Kidney (tissue), 14 donors: Measurements from ENCODE around the gene MED27. TPM values are rescaled to one million over a fixed set of nuclear protein-coding genes. Genes with fewer than 3 reads are reported as not detected.

ENCODE experiments used
- DNase-seq, 5 donors: peaks; one replicate each; pipeline ENCODE4 v3.0.0-alpha.2; 2013 to 2020
- FAIRE-seq: peaks from 2 replicates; lab custom pipeline; 2012; peaks lifted over from hg19 to GRCh38; lab: Jason Lieb, UNC
- H3K27ac ChIP-seq, 2 donors: one replicate each; pipeline ENCODE4 v1.7.0; 2013; ENCODE audit warnings: low read depth in 2 of 2, low read length in 2 of 2, inconsistent platforms in 1 of 2
- H3K27me3 ChIP-seq: one replicate; pipeline ENCODE4 v1.7.1; 2013; ENCODE audit warnings: low read length, inconsistent platforms; ENCODE audit not compliant: control insufficient read depth, insufficient read depth
- H3K36me3 ChIP-seq, 3 donors: one replicate each; pipeline versions ENCODE4 v1.7.0 to v1.7.1; 2013; ENCODE audit warnings: low read length in 3 of 3, control low read depth in 1 of 3, inconsistent platforms in 1 of 3; ENCODE audit not compliant: insufficient read depth in 3 of 3, control insufficient read depth in 2 of 3
- H3K4me1 ChIP-seq, 3 donors: one replicate each; pipeline versions ENCODE4 v1.7.0 to v1.7.1; 2013; ENCODE audit warnings: low read length in 3 of 3, inconsistent platforms in 1 of 3, low read depth in 1 of 3; ENCODE audit not compliant: control insufficient read depth in 2 of 3, insufficient read depth in 2 of 3
- H3K4me3 ChIP-seq, 3 donors: one replicate each; pipeline versions ENCODE4 v1.7.0 to v1.8.1; 2013; ENCODE audit warnings: low read length in 3 of 3, control low read depth in 1 of 3, inconsistent platforms in 1 of 3
- H3K9ac ChIP-seq, 3 donors: one replicate each; pipeline versions ENCODE4 v1.7.0 to v1.7.1; 2013; ENCODE audit warnings: low read length in 3 of 3, control low read depth in 1 of 3, inconsistent platforms in 1 of 3
- H3K9me3 ChIP-seq, 3 donors: one replicate each; pipeline versions ENCODE4 v1.7.0 to v1.7.1; 2013; ENCODE audit warnings: low read length in 3 of 3, control low read depth in 1 of 3, inconsistent platforms in 1 of 3; ENCODE audit not compliant: control insufficient read depth in 2 of 3, insufficient read depth in 1 of 3
- CTCF ChIP-seq: IDR thresholded peaks from 3 replicates; pipeline ENCODE4 v1.5.1; 2012; ENCODE audit warnings: mild to moderate bottlenecking, moderate library complexity, borderline replicate concordance; ENCODE audit not compliant: insufficient read depth; ENCODE audit errors: extremely low read depth
- intact Hi-C: fragments of 100-400 bp; cut with DNase I; formaldehyde crosslinking; loops from one replicate; pipeline ENCODE4 v1.11.1; 2022
- polyA plus RNA-seq: library from polyadenylated mRNA; stranded (reverse); fragments of 350-450 nt; fragmentation: Illumina TruSeq; extraction: RNeasy Lipid Tissue Mini Kit (QIAGEN cat#74804); gene quantifications from one replicate; pipeline ENCODE4 v1.2.3, GENCODE V29; 2014; ENCODE audit warnings: low read depth, low replicate concordance; ENCODE audit not compliant: insufficient read depth
- total RNA-seq: library from RNA; stranded (reverse); fragmentation: NEBNext Ultra II Directional; extraction: Animal tissue kit (Norgen Biotek cat#: 25700); gene quantifications from one replicate; pipeline ENCODE4 v1.2.1, GENCODE V29; 2021
- donor health status: control.
- donor health status: control.
- donor health status: control.
- donor health status: control.
- donor health status: control.
- donor health status: DM: yes; HTN: yes; CAD: no.
- donor health status: Normal renal cell carcinoma (clear cell type).

Gene MED27
- total and polyA plus RNA-seq, 2 donors from 2014 or later = 15.9 to 23.1 TPM

GRCh38 chr9:132014218-132014805, 65.4 kb downstream of the MED27 start:
- intact Hi-C loops = no loop called here
- H3K27me3 ChIP-seq = no peaks in the 10 kb centered on the region
- no peaks in the 10 kb centered on the region for H3K4me1 ChIP-seq
- H3K36me3 ChIP-seq = peaks cover 0 to 7% (median 4%) of the 10 kb centered on the region in 3 donors
- no peak overlapping the region for H3K27ac ChIP-seq
- no peak overlapping the region for H3K9ac ChIP-seq
- H3K4me3 ChIP-seq = no peak overlapping the region
- DNase-seq = peak in 2 of 5 donors; percentile 30 to 33
- FAIRE-seq = no peak
- no peaks in the 10 kb centered on the region for H3K9me3 ChIP-seq
- no peak for TF ChIP-seq CTCF

- Histone ChIP-seq H3K36me3 (peaks cover 0 to 7% (median 4%) of the 10 kb centered on the region in 3 donors), H3K4me1 (no peaks in the 10 kb centered on the region), H3K4me3 (no peak overlapping the region), H3K9ac (no peak overlapping the region), H3K27ac (no peak overlapping the region), H3K9me3 (no peaks in the 10 kb centered on the region), H3K27me3 (no peaks in the 10 kb centered on the region)
- DNase-seq = no peak
- intact Hi-C loops = no loop called here
- FAIRE-seq = no peak
- no peak for TF ChIP-seq CTCF
These were observed 66.8 kb downstream of the MED27 start for GRCh38 chr9:132012704-132013357.

- TF ChIP-seq CTCF = no peak
- Histone ChIP-seq H3K9me3 (no peaks in the 10 kb centered on the region), H3K9ac (no peak overlapping the region), H3K27me3 (no peaks in the 10 kb centered on the region), H3K4me1 (no peaks in the 10 kb centered on the region), H3K36me3 (peaks cover 0 to 7% (median 4%) of the 10 kb centered on the region in 3 donors), H3K27ac (no peak overlapping the region), H3K4me3 (no peak overlapping the region)
- no peak for FAIRE-seq
- no peak for DNase-seq
- intact Hi-C loops = no loop called here
These were observed 67.8 kb downstream of the MED27 start for GRCh38 chr9:132011896-132012295.
